Measurements from ENCODE around the gene STARD7.
"Not testable (repeated sequence)": the region's sequence is repeated elsewhere in the genome, so short reads cannot be mapped to it uniquely, and the experiment has no call there.

STARD7 gene

GRCh38 chr2:96241900-96242611 is 33.4 kb upstream of the STARD7 start:
- Mint-ChIP-seq H3K9me3 (ENCODE audit: low read depth) (no peaks in the 10 kb centered on the region), H3K4me3 (peak overlapping the region; percentile 54), H3K27me3 (no peaks in the 10 kb centered on the region), H3K27ac (peak overlapping the region; percentile 92), H3K4me1 (ENCODE audit: low read depth) (peaks cover 50% of the 10 kb centered on the region), H3K36me3 (peaks cover 6% of the 10 kb centered on the region)

GRCh38 chr2:96241227-96241626 is 32.6 kb upstream of the STARD7 start:
- Mint-ChIP-seq H3K4me1 (ENCODE audit: low read depth) (peaks cover 41% of the 10 kb centered on the region), H3K27ac (peak overlapping the region; percentile 92), H3K9me3 (ENCODE audit: low read depth) (no peaks in the 10 kb centered on the region), H3K4me3 (peak overlapping the region; percentile 20), H3K27me3 (no peaks in the 10 kb centered on the region), H3K36me3 (peaks cover 6% of the 10 kb centered on the region)

GRCh38 chr2:96240341-96241038 is 31.9 kb upstream of the STARD7 start:
- H3K4me3 Mint-ChIP-seq = no peak overlapping the region
- H3K27ac Mint-ChIP-seq = peak overlapping the region; percentile 76
- H3K9me3 Mint-ChIP-seq (ENCODE audit: low read depth) = no peaks in the 10 kb centered on the region
- H3K4me1 Mint-ChIP-seq (ENCODE audit: low read depth) = peaks cover 34% of the 10 kb centered on the region
- no peaks in the 10 kb centered on the region for H3K27me3 Mint-ChIP-seq
- peaks cover 8% of the 10 kb centered on the region for H3K36me3 Mint-ChIP-seq

GRCh38 chr2:96239745-96240264 is 31.2 kb upstream of the STARD7 start:
- Mint-ChIP-seq H3K27me3 (no peaks in the 10 kb centered on the region), H3K36me3 (peaks cover 8% of the 10 kb centered on the region), H3K9me3 (ENCODE audit: low read depth) (no peaks in the 10 kb centered on the region), H3K4me3 (no peak overlapping the region), H3K4me1 (ENCODE audit: low read depth) (peaks cover 30% of the 10 kb centered on the region), H3K27ac (no peak overlapping the region)

GRCh38 chr2:96239091-96239490 is 30.5 kb upstream of the STARD7 start:
- Mint-ChIP-seq H3K27me3 (no peaks in the 10 kb centered on the region), H3K4me3 (no peak overlapping the region), H3K9me3 (ENCODE audit: low read depth) (no peaks in the 10 kb centered on the region), H3K27ac (no peak overlapping the region), H3K36me3 (peaks cover 8% of the 10 kb centered on the region), H3K4me1 (ENCODE audit: low read depth) (peaks cover 28% of the 10 kb centered on the region)

GRCh38 chr2:96238266-96238665 is 29.6 kb upstream of the STARD7 start:
- Mint-ChIP-seq H3K4me1 (ENCODE audit: low read depth) (peaks cover 28% of the 10 kb centered on the region), H3K27me3 (no peaks in the 10 kb centered on the region), H3K4me3 (no peak overlapping the region), H3K36me3 (peaks cover 8% of the 10 kb centered on the region), H3K9me3 (ENCODE audit: low read depth) (no peaks in the 10 kb centered on the region), H3K27ac (no peak overlapping the region)

- Mint-ChIP-seq H3K27ac (no peak overlapping the region), H3K36me3 (peaks cover 8% of the 10 kb centered on the region), H3K27me3 (no peaks in the 10 kb centered on the region), H3K4me3 (no peak overlapping the region), H3K4me1 (ENCODE audit: low read depth) (peaks cover 14% of the 10 kb centered on the region), H3K9me3 (ENCODE audit: low read depth) (no peaks in the 10 kb centered on the region)
Observed at GRCh38 chr2:96236882-96237281, 28.3 kb upstream of the STARD7 start.

- no peaks in the 10 kb centered on the region for H3K27me3 Mint-ChIP-seq
- H3K36me3 Mint-ChIP-seq = peaks cover 14% of the 10 kb centered on the region
- H3K4me1 Mint-ChIP-seq (ENCODE audit: low read depth) = no peaks in the 10 kb centered on the region
- no peak overlapping the region for H3K27ac Mint-ChIP-seq
- H3K9me3 Mint-ChIP-seq (ENCODE audit: low read depth) = no peaks in the 10 kb centered on the region
- no peak overlapping the region for H3K4me3 Mint-ChIP-seq
Observed at GRCh38 chr2:96233880-96234316, 25.3 kb upstream of the STARD7 start.

GRCh38 chr2:96233436-96233835 is 24.8 kb upstream of the STARD7 start:
- peaks cover 15% of the 10 kb centered on the region for H3K36me3 Mint-ChIP-seq
- H3K9me3 Mint-ChIP-seq (ENCODE audit: low read depth) = no peaks in the 10 kb centered on the region
- no peaks in the 10 kb centered on the region for H3K4me1 Mint-ChIP-seq (ENCODE audit: low read depth)
- H3K27ac Mint-ChIP-seq = no peak overlapping the region
- H3K27me3 Mint-ChIP-seq = no peaks in the 10 kb centered on the region
- H3K4me3 Mint-ChIP-seq = no peak overlapping the region

GRCh38 chr2:96231316-96231715 is 22.7 kb upstream of the STARD7 start:
- Mint-ChIP-seq H3K4me3 (no peak overlapping the region), H3K27ac (no peak overlapping the region), H3K9me3 (ENCODE audit: low read depth) (no peaks in the 10 kb centered on the region), H3K27me3 (no peaks in the 10 kb centered on the region), H3K36me3 (peaks cover 13% of the 10 kb centered on the region), H3K4me1 (ENCODE audit: low read depth) (no peaks in the 10 kb centered on the region)

GRCh38 chr2:96225016-96225533 is 16.4 kb upstream of the STARD7 start:
- Mint-ChIP-seq H3K36me3 (peaks cover 5% of the 10 kb centered on the region), H3K4me3 (no peak overlapping the region), H3K9me3 (ENCODE audit: low read depth) (no peaks in the 10 kb centered on the region), H3K4me1 (ENCODE audit: low read depth) (peaks cover 4% of the 10 kb centered on the region), H3K27me3 (no peaks in the 10 kb centered on the region), H3K27ac (peak overlapping the region; percentile 34)

GRCh38 chr2:96221106-96221505 is 12.5 kb upstream of the STARD7 start:
- not testable (repeated sequence) for H3K4me1 Mint-ChIP-seq (ENCODE audit: low read depth); H3K27me3 Mint-ChIP-seq; H3K27ac Mint-ChIP-seq; H3K36me3 Mint-ChIP-seq; H3K9me3 Mint-ChIP-seq (ENCODE audit: low read depth); H3K4me3 Mint-ChIP-seq

- not testable (repeated sequence) for H3K27me3 Mint-ChIP-seq; H3K4me3 Mint-ChIP-seq; H3K27ac Mint-ChIP-seq; H3K36me3 Mint-ChIP-seq; H3K4me1 Mint-ChIP-seq (ENCODE audit: low read depth); H3K9me3 Mint-ChIP-seq (ENCODE audit: low read depth)
Observed at GRCh38 chr2:96219959-96220358, 11.3 kb upstream of the STARD7 start.

GRCh38 chr2:96218508-96219131 is 10.0 kb upstream of the STARD7 start:
- H3K9me3 Mint-ChIP-seq (ENCODE audit: low read depth) = no peaks in the 10 kb centered on the region
- H3K27me3 Mint-ChIP-seq = no peaks in the 10 kb centered on the region
- H3K36me3 Mint-ChIP-seq = peaks cover 2% of the 10 kb centered on the region
- H3K27ac Mint-ChIP-seq = no peak overlapping the region
- peaks cover under 1% of the 10 kb centered on the region for H3K4me1 Mint-ChIP-seq (ENCODE audit: low read depth)
- H3K4me3 Mint-ChIP-seq = no peak overlapping the region

GRCh38 chr2:96214554-96214953 is 5.9 kb upstream of the STARD7 start:
- Mint-ChIP-seq H3K4me3 (no peak overlapping the region), H3K27ac (no peak overlapping the region), H3K4me1 (ENCODE audit: low read depth) (peaks cover 8% of the 10 kb centered on the region), H3K36me3 (peaks cover 2% of the 10 kb centered on the region), H3K27me3 (no peaks in the 10 kb centered on the region), H3K9me3 (ENCODE audit: low read depth) (no peaks in the 10 kb centered on the region)
